ENCODE data around the gene SERPINB4. TPM values are rescaled to one million over a fixed set of nuclear protein-coding genes. Genes with fewer than 3 reads are reported as not detected.

SERPINB4 gene
- total RNA-seq, 2 experiments from 2014 or later: not detected

DNA sequence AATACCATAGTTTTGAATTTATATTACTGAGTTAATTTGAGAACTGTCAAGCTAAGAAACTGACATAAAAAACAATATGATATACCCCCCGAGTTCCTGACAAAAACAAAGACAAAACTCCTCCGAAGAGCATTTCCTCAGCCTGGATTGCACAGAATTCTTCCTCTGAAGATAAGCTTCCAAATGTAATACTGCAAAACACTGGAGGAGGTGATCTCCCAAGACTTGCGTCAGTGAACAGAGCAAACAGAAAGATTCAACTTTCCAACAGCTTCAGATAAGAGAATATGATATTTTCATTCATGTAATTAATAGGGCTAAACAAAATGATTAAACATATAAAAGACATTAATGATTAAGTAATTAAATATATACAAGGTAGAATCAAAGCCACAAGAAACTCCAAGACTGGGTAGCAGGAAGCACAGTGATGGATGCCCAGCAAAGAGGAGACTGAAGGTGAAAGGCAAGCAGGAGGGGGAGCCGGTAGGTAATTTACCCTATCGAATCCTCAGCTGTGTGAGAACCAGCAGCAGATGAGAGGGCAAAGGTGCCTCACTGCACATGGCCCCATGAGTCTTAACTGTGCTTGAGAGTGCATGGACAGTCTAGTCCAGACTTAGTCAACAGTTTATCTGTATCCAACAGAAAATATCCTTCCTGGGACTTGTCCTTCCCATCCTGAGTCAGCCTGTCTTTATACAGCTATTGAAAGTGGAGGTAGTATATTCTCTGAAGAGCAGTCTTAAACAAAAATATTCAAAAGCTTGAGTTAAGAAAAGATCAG, 36.0 kb upstream of the SERPINB4 start:
- intact Hi-C loops (cut with DNase I, micrococcal nuclease): no loop called here
- ATAC-seq (ENCODE audit: poor library complexity) (no peak), DNase-seq (no peak)
- Histone ChIP-seq H3K27ac (ENCODE audit: low read depth in 1 of 2, low read length in 2 of 2) (no peak overlapping the region), H3K36me3 (ENCODE audit: insufficient read depth, low read length) (no peaks in the 10 kb centered on the region), H3K9me3 (ENCODE audit: control insufficient read depth in 1 of 2, insufficient read depth in 1 of 2, low read length in 2 of 2) (peaks cover 0 to 3% of the 10 kb centered on the region in 2 experiments), H3K27me3 (ENCODE audit: control insufficient read depth in 1 of 2, insufficient read depth in 2 of 2, low read length in 2 of 2) (no peaks in the 10 kb centered on the region), H3K4me1 (ENCODE audit: insufficient read depth, low read length) (no peaks in the 10 kb centered on the region), H3K4me3 (ENCODE audit: low read length) (no peak overlapping the region)
- CTCF ChIA-PET: no interaction called here
- Mint-ChIP-seq H3K27me3 (peaks cover 5% of the 10 kb centered on the region), H3K4me1 (ENCODE audit: low read depth) (no peaks in the 10 kb centered on the region), H3K36me3 (ENCODE audit: low read depth) (no peaks in the 10 kb centered on the region), H3K4me3 (no peak overlapping the region), H3K9me3 (no peaks in the 10 kb centered on the region), H3K27ac (no peak overlapping the region)
- TF ChIP-seq CTCF (IDR thresholded peaks at IDR 0.05): no peak
- POLR2A ChIA-PET: no interaction called here

DNA sequence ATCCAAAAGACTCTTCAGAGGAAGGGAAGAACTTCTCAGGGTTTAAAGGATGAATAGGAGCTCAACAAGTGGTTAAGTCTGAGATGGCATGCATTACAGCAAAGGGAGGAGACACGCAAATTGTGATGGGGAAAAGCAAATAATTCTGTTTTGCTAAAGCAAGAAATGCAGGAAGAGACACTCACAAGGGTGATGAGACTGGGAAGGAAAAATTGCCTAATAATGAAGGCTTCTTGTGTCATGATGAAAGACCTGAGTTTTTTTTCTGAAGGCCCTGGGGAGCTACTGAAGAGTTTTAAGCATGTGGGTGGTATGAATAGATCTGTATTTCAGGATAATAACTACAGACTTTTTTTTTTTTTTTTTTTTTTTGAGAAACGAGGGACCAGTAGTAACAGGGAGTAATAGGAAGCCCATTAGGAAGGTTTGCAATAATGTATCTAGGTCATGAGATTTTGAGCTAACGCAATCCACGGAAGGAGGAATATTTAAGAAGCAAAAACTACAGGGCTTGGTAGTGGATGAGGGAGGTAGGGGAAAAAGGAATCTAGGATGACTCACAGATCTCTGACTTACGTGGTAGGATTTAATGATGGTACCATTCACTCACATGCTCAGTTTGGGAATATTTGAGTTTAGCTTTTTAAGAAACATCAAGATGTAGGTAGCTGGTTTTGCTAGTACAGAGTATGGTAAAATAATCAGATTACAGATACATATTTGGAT, 33.6 kb upstream of the SERPINB4 start:
- Mint-ChIP-seq H3K27ac (no peak overlapping the region), H3K4me3 (no peak overlapping the region), H3K9me3 (no peaks in the 10 kb centered on the region), H3K36me3 (ENCODE audit: low read depth) (no peaks in the 10 kb centered on the region), H3K27me3 (no peaks in the 10 kb centered on the region), H3K4me1 (ENCODE audit: low read depth) (no peaks in the 10 kb centered on the region)
- DNase-seq (no peak), ATAC-seq (ENCODE audit: poor library complexity) (no peak)
- peaks cover 0 to 3% of the 10 kb centered on the region in 2 experiments for H3K9me3 ChIP-seq (ENCODE audit: control insufficient read depth in 1 of 2, insufficient read depth in 1 of 2, low read length in 2 of 2)
- no peaks in the 10 kb centered on the region for H3K4me1 ChIP-seq (ENCODE audit: insufficient read depth, low read length)
- CTCF ChIA-PET: no interaction called here
- POLR2A ChIA-PET: no interaction called here
- H3K4me3 ChIP-seq (ENCODE audit: low read length): no peak overlapping the region
- intact Hi-C loops (cut with DNase I, micrococcal nuclease): no loop called here
- H3K27ac ChIP-seq (ENCODE audit: low read depth in 1 of 2, low read length in 2 of 2): no peak overlapping the region
- H3K36me3 ChIP-seq (ENCODE audit: insufficient read depth, low read length): no peaks in the 10 kb centered on the region
- no peaks in the 10 kb centered on the region for H3K27me3 ChIP-seq (ENCODE audit: control insufficient read depth in 1 of 2, insufficient read depth in 2 of 2, low read length in 2 of 2)
- TF ChIP-seq CTCF (IDR thresholded peaks at IDR 0.05): no peak

- ATAC-seq (ENCODE audit: poor library complexity): no peak
- H3K36me3 ChIP-seq (ENCODE audit: insufficient read depth, low read length): no peaks in the 10 kb centered on the region
- H3K36me3 Mint-ChIP-seq (ENCODE audit: low read depth): no peaks in the 10 kb centered on the region
- H3K4me3 ChIP-seq (ENCODE audit: low read length): no peak overlapping the region
- no peak overlapping the region for H3K27ac Mint-ChIP-seq
- ChIA-PET CTCF (no interaction called here), POLR2A (no interaction called here)
- no peak overlapping the region for H3K4me3 Mint-ChIP-seq
- no peak overlapping the region for H3K27ac ChIP-seq (ENCODE audit: low read depth in 1 of 2, low read length in 2 of 2)
- no peak for DNase-seq
- no peaks in the 10 kb centered on the region for H3K4me1 Mint-ChIP-seq (ENCODE audit: low read depth)
- H3K9me3 ChIP-seq (ENCODE audit: control insufficient read depth in 1 of 2, insufficient read depth in 1 of 2, low read length in 2 of 2): peaks cover 0 to 3% of the 10 kb centered on the region in 2 experiments
- intact Hi-C loops (cut with DNase I, micrococcal nuclease): no loop called here
- no peaks in the 10 kb centered on the region for H3K4me1 ChIP-seq (ENCODE audit: insufficient read depth, low read length)
- no peak for TF ChIP-seq CTCF (IDR thresholded peaks at IDR 0.05)
- no peaks in the 10 kb centered on the region for H3K9me3 Mint-ChIP-seq
- H3K27me3 ChIP-seq (ENCODE audit: control insufficient read depth in 1 of 2, insufficient read depth in 2 of 2, low read length in 2 of 2): no peaks in the 10 kb centered on the region
- no peaks in the 10 kb centered on the region for H3K27me3 Mint-ChIP-seq
Measured at GRCh38 chr18:63676526-63677323, 32.7 kb upstream of the SERPINB4 start.

All from CD4-positive, alpha-beta T cell (primary cell).